ENCODE measurements around the gene ESAM. TPM values are rescaled to one million over a fixed set of nuclear protein-coding genes. Genes with fewer than 3 reads are reported as not detected.

ESAM gene, protein sequence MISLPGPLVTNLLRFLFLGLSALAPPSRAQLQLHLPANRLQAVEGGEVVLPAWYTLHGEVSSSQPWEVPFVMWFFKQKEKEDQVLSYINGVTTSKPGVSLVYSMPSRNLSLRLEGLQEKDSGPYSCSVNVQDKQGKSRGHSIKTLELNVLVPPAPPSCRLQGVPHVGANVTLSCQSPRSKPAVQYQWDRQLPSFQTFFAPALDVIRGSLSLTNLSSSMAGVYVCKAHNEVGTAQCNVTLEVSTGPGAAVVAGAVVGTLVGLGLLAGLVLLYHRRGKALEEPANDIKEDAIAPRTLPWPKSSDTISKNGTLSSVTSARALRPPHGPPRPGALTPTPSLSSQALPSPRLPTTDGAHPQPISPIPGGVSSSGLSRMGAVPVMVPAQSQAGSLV
- polyA plus RNA-seq (ENCODE audit: insufficient read length in 3 of 3), result 10 to 100 TPM; 60.6 to 73.8 (median 68.2) TPM

DNA sequence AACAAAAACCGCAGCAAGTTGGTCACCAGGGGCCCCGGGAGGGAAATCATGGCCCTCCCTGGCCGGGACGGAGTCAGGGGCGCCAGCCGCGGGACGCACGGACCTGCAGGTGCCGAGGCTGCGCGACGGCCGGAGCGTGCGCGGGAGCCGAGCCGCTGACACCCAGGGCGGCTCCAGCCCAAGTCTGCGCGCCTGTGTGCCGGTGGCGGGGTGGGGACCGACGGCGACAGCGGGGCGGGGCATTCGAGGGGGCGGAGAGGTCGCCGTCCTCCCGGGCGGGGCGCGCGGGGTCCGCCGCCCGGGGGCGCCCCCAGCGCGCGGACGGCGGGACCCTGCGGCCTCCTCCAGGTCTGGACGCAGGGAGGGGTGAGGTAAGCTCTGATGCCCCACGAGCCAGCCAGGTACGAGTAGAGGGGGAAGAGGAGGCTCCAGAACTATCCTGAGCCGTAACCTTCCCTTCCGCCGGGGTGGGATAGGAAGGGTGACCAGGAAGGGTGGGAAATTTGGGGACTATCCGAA is at the start of gene ESAM:
ESAM (minus strand) TSS at position 186 of the 519 bp plus-strand sequence; CDS start at position 50, 136 bp downstream.
- DNase-seq (ENCODE audit: low read depth in 3 of 3, low spot score in 2 of 3), result no peak

DNA sequence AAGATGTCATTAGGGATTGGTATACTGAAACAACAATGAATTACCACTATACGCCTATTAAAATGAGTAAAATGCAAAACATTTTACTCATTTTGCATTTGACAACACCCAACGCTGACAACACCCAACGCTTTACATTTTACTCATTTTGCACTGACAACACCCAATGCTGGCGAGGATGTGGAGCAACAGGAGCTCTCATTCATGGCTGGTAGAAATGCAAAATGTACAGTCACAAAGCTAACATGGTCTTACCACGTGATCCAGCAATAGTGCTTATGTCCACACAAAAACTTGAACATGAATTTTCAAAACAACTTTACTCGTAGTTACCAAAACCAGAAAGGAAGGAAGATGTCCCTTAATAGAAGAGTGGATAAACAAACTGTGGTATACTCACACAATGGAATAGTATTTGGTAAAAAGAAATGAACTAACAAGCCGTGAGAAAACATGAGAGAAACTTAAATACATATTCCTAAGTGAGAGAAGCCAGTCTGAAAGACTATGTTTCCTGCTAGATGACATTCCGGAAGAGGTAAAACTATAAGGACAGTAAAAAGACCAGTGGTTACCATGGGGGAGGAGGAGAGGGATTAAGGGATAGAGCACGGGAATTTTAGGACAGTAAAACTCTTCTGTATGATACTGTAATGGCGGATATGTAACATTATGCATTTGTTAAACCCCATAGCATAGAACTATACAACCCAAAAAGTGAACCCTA is 49.5 kb upstream of the ESAM start:
- DNase-seq (ENCODE audit: low read depth in 3 of 3, low spot score in 2 of 3), result no peak

DNA sequence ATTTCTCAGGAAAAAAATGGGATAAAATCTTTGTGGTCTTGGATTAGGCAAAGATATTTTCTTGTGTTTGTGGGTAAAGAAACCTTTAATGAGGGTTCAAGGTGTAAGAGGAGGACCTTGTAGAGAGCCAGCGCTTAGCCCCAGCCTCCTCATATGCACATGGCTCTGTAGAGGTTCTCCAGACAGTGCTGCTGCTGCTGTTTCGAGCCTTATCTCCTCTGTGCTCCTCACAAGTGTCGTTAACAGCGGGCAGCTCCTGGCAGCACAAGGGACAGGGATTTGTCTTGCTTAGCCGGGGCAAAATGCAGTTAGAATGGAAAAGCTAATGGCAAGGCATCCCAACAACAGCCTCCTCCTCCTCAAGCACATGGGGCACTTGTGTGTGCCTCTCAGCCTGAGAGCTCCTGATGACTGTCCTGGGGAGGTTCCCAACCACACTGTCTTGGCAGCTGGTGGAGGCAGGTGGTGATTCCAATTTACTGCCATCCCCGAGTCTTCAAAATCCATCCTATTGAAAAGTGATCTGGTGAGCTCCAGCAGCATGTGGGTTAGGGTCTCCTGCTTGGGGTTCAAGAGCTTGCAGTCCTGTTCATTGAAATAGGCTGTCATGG is 45.7 kb upstream of the ESAM start:
- no peak for DNase-seq (ENCODE audit: low read depth in 3 of 3, low spot score in 2 of 3)

DNA sequence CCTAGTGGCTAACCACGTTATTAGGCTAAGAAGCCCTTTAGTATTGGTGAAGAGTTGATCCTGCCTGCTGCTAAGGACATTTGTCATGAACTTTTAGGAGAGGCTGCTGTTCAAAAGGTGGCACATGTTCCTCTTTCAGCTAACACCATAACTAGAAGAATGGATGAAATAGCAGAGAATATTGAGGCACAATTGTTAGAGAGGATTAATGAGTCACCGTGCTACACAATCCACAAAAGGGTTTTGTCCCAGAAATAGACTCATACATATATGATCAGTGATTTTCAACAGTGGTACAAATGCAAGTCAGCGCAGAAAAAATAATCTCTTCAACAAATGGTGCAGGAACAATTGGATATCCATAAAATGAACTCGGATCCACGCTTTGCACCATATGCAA is 45.1 kb upstream of the ESAM start:
- no peak for DNase-seq (ENCODE audit: low read depth in 3 of 3, low spot score in 2 of 3)

GRCh38 chr11:124804884-124805283 is 42.8 kb upstream of the ESAM start:
- no peak for DNase-seq (ENCODE audit: low read depth in 3 of 3, low spot score in 2 of 3)

DNA sequence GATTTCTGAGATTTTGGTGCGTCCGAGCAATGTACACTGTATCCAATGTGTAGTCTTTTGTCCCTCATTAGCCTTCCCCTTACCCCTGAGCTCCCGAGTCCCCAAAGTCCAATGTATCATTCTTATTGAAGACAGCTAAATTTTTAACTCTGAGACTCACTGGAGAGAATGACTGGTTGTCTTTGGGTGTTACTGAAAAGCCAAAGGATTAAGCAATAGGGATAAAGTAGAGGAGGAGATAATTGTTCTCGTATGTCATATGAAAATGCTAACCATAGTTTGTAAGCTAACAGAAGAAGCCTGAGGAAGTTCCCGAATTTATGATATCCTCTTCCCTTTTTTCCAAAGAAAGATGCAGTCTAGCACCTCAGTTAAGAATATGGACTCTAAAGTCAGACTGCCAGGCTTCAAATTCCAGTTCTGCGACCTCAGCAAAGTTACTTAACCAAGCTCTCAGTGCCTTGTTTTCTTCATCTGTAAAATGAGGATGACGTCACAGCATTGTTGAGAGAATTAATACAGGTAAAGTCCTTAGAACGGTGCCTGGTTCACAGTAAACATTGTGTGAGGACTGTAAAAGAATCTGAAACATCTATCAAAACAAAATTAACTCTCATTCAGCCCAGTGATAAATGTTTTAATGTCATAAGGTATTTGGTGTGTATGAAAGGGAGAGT is 39.7 kb upstream of the ESAM start:
- DNase-seq (ENCODE audit: low read depth in 3 of 3, low spot score in 2 of 3), result no peak

DNA sequence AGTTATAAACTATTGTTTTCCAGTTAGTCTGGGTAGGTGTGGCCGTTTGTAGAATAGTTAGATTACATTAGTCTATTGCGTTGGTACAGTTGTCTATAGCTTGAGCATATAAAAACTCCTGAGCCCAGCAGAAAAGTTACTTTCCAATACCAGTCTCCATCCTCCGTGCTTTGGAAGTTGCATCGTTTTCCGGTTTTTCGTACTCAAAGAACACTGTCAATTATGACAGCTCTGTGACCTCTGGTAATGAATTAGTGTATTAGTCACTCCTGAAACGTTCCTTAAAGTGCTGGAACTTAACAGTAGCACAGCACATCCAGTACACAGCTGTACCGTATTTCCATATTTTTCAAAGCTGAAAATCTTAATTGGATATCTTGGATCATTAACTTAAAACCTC is 38.9 kb upstream of the ESAM start:
- peak in 2 of 3 donors; percentile 21 to 36 for DNase-seq (ENCODE audit: low read depth in 3 of 3, low spot score in 2 of 3)

GRCh38 chr11:124800226-124800929 is 38.3 kb upstream of the ESAM start, which contains the start of gene MSANTD2:
TSS of gene MSANTD2 (minus strand) at chr11:124800406. CDS start at chr11:124800380, 26 bp downstream.
- peak; percentile 74 to 85 (median 84) for DNase-seq (ENCODE audit: low read depth in 3 of 3, low spot score in 2 of 3)

GRCh38 chr11:124799348-124800225 is 37.5 kb upstream of the ESAM start:
- DNase-seq (ENCODE audit: low read depth in 3 of 3, low spot score in 2 of 3), result peak; percentile 17 to 31 (median 21)

- peak; percentile 14 to 43 (median 23) for DNase-seq (ENCODE audit: low read depth in 3 of 3, low spot score in 2 of 3)
Measured at GRCh38 chr11:124798991-124799347, 36.9 kb upstream of the ESAM start.

- no peak for DNase-seq (ENCODE audit: low read depth in 3 of 3, low spot score in 2 of 3)
Measured at GRCh38 chr11:124796312-124796711, 34.2 kb upstream of the ESAM start.

DNA sequence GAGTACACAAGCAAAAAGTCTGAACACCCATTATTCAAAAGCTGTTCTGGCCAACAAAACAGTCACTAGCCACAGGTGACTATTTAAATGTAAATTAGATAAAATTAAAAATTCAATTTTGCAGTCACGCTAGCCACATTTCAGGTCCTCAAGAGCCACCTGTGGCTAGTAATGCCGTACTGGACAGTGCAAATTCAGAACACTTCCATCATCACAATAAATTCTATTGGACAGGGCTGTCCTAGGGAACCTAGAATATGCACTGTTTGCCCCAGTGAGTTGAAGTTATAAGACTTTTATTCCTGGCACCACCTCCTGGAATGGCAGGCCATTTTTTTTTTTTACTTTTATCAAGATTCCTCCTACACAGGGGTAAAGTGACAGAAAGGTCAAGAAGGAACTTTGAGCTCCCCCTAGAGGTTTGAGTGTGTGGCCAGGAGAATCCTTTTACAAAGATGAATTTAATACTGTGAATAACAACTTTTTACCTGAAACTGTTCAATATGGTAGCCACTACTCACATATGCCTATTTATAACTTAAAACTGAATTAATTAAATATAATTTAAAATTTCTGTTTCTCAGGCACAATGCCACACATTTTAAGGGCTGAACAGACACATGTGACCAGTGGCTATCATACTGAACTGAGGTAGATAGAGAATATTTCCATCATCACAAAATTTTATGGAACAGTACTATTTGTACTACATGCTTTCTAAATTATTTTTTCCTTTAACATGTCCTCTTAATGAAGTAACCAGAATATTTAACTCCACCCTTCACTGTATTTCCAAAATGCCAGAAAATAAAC is 31.6 kb upstream of the ESAM start:
- peak in 1 of 3 donors; percentile 27 for DNase-seq (ENCODE audit: low read depth in 3 of 3, low spot score in 2 of 3)

DNA sequence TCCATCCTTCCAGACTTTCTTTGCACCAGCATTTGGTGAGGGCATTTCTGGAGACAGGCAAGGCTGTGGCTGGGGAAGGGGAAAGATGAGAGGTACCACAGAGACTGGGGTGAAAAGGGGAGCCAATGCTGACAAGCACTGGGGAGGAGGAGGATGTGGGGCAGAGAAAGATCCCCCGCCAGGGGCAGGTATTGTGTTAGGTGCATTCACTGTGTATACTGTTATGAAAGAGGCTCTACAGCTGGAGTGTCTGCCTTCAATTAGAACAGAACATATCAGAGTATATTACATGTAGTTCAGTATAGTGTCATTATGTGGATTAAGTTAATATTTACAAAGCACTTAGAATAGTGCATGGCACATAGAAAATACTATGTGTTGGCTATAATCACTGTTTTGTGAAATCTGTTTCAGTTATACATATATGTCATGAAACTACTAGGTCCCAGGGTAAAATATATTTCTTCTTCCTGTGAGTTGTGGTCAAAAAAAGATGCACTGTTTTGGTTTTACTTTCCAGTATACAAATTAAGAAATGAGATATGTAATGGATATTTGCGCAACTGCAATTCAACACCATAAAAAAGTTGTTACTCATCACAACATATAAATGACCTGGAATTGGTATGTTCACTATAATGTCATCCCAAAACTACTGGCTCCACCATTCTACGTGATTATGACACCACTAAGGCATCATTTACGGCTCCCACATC is 29.7 kb upstream of the ESAM start:
- DNase-seq (ENCODE audit: low read depth in 3 of 3, low spot score in 2 of 3), result no peak

GRCh38 chr11:124788521-124788920 is 26.4 kb upstream of the ESAM start:
- DNase-seq (ENCODE audit: low read depth in 3 of 3, low spot score in 2 of 3), result no peak

DNA sequence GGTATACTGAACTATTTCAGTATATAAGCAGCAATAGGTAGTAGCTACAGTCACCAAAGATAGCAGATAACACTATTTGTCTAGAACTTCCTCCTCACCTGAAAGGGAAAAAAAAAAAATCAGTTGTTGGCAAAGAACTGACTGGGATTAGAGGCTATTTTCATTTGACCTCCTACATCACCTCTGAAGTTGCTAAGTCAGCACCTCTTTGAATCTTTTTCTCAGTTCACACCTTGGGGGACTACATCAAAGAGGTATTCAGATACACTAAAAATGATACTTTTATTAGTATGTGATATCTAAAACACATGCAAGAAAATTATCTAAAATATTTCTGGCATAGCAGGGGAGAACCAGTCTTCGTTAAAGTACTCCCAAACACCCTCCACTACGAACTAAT is 22.0 kb upstream of the ESAM start:
- no peak for DNase-seq (ENCODE audit: low read depth in 3 of 3, low spot score in 2 of 3)

DNA sequence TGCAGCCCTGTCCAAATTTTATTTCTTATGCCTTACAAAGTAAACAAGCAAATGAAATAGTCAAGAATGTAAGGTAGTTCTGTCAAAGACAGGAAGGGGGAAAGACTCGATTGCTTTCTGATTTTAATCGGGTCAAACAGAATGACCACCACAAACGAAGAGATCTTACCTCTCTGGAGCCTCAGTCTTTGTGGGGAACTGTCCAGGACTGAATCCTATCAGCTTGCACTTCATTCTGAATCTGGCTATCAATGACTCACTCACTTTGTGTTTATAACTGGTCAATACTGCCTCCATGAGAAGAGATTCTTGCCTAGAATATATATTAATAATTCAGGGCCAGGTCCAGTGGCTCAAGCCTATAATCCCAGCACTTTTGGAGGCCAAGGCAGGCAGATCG is 20.9 kb upstream of the ESAM start:
- no peak for DNase-seq (ENCODE audit: low read depth in 3 of 3, low spot score in 2 of 3)

DNA sequence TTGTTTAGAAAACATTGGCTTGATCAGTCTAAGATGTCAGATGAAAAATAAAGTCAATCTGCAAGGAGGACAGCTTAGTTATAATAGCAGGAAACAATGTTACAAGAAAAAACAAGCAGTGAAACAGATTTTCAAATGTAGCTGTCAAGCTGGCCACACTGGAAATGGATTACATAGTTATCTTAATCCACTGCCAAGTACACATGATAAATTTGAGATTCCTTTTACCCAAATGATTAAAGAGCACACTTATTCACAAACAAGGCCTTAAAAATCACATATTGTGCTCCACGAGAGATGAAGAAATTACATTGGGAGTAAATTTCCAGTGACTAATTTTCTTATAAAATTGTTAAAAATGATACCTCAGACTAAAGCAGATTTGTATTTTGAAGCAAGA is 17.5 kb upstream of the ESAM start:
- no peak for DNase-seq (ENCODE audit: low read depth in 3 of 3, low spot score in 2 of 3)

- no peak for DNase-seq (ENCODE audit: low read depth in 3 of 3, low spot score in 2 of 3)
Measured at GRCh38 chr11:124778281-124778680, 16.2 kb upstream of the ESAM start.
